ENCODE results near the gene GTF2A1L.
"Not testable (repeated sequence)": the region's sequence is repeated elsewhere in the genome, so short reads cannot be mapped to it uniquely, and the experiment has no call there.

Gene GTF2A1L

DNA sequence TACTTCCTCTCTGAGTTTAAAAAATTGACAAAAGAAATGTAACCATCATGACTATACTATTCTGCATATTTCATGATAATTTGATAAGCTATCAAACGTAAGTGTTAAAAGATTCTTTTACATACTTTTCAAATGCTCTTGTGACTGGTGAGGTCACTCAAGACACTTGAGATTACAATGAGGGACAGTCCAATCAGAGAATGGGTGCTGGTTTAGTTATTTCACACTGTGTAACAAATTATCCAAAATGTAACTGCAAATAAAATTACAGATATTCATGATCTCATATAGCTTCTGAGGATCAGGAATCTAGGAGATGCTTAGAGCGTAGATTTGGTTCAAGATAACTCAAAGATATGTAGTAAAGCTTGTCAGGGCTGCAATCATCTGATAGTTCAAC lies 4.4 kb upstream of the GTF2A1L start:
- DNase-seq = no peak

GRCh38 chr2:48614581-48614980 lies 3.1 kb upstream of the GTF2A1L start:
- not testable (repeated sequence) for DNase-seq

DNA sequence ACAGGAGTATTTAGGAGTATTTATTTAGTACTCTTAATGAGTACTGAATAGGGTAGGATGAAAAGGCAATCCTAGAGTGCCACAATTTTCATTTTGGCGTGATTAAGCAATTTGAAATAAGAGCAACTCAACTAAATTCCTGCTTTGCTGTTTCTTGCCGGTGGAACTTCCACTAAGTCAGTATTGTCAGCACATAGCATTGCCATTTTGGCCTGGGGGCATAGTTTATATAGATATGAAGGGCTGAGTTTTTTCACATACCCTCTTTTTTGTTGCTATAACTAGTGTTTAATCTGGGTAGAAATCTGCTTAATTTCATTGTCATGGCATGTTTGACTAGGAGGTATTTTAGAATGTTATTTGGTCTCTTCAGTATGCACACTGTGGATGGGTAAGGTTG lies 1.9 kb downstream of the GTF2A1L start:
- DNase-seq = no peak

DNA sequence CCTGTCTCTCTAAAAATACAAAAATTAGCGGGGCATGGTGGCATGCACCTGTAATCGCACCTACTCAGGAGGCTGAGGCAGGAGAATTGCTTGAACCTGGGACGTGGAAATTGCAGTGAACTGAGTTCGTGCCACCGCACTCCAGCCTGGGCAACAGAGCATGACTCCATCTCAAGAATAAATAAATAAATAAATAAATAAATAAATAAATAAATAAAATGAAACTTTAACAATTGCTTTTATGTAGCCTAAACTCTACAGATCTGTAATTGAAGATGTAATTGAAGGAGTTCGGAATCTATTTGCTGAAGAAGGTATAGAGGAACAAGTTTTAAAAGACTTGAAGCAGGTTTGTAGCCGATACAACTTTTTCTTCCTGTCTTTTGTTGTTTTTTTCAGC lies 2.9 kb downstream of the GTF2A1L start:
- no peak for DNase-seq

DNA sequence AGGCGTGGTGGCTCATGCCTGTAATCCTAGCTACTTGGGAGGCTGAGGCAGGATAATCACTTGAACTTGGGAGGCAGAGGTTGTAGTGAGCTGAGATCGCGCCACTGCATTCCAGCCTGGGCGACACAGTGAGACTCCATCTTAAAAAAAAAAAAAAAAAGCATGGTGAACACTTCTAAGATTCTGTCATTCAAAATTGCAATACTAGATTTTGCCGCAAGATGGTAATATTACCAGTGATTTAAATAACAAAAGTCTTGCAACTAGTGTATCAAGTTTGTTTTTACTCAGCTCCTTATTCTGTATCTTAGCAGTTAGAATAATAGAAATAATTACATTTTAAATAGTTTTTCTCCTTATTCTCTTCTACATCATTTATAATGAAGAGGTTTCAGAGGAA lies 5.0 kb downstream of the GTF2A1L start:
- DNase-seq = peak; percentile 0

DNA sequence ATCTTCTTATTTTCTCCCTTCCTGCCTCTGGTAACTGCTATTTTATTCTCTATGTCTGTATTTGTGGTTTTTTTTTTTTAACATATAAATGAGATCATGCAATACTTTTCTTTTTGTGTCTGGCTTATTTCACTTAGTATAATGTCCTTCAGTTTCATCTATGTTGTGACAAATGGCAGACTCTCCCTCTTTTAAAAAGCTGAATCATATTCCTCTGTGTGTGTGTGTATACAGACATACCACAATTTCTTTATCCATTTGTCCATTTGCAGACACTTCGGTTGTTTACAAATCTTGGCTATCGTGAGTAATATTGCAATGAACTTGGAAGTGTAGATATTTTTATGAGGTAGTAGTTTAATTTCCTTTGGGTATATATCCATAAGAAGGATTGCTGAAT lies 7.0 kb downstream of the GTF2A1L start:
- DNase-seq = no peak

DNA sequence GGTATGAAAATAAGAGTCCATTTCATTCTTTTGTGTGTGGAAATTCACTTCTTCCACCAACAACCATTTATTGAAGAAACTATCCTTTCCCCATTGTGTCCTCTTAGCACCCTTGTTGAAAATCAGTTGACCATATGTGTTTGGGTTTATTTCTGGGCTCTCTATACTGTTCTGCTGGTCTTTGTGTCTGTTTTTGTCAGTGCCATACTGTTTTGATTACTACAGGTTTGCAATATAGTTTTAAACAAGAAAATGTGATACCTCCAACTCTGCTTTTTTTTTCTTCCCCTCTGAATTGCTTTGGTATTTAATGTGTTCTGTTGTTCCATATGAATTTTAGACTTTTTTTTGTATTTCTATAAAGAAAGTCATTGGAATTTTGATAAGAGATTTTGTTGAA lies 8.4 kb downstream of the GTF2A1L start:
- no peak for DNase-seq

DNA sequence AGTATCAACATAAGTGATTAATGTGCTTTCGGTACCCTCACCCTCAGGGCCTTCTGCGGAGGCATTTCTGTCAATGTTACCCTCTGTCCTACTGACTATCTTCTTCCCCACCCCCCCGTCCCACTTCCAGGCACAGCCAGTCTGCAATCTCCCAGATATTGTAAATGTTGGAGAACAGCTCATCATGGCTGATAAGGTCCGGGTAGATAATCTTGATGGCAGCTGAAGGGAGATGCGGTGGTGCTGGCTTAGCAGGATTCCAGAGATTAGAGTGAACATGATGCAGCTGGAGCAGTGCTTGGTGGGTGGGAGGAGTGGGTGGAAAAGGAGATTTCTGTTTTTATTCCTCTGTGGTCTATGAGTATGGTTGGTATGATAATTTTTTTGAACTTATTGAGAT lies 15.5 kb downstream of the GTF2A1L start:
- DNase-seq = no peak

DNA sequence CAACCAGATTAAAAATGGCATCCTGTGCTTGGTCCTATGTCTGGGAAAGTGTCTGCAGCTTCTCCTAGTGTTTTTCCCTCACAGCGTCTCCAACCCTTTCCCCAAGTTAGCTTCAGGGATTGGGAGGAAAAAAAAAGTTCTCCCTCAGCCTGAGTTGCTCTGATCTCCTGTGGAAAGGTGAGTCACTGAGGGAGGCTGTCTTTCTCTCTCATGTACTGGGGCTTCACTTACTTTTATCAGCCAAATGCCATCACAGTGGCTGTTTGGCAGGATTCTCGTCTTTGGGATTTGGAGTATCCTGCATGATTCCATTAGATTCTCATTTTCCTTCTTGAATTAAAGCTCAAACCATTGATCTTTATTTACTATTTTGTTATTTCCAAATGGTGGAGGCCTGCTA lies 18.1 kb downstream of the GTF2A1L start:
- DNase-seq = no peak

GRCh38 chr2:48638261-48638660 lies 20.6 kb downstream of the GTF2A1L start:
- DNase-seq = no peak

GRCh38 chr2:48651158-48651790 lies 33.6 kb downstream of the GTF2A1L start:
- no peak for DNase-seq

DNA sequence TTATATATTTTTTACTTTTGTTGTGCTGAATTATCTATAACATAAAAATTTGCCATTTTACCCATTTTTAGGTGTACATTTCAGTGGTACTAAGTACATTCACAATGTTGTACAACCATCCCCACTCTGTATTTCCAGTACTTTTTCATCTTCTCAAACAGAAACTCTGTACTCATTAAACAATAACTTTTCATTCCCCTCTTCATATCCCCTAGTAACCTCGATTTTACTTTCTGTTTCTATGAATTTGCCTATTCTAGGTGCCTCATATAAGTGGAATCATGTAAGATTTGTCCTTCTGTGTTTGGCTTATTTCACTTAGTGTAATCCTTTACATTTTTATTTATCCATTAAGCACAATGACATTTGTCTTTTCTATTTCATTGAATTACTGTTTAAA lies 51.3 kb downstream of the GTF2A1L start:
- DNase-seq = no peak

- no peak for DNase-seq
Measured at GRCh38 chr2:48673581-48673980, 55.9 kb downstream of the GTF2A1L start.

GRCh38 chr2:48674933-48675332 lies 57.3 kb downstream of the GTF2A1L start:
- DNase-seq = no peak

DNA sequence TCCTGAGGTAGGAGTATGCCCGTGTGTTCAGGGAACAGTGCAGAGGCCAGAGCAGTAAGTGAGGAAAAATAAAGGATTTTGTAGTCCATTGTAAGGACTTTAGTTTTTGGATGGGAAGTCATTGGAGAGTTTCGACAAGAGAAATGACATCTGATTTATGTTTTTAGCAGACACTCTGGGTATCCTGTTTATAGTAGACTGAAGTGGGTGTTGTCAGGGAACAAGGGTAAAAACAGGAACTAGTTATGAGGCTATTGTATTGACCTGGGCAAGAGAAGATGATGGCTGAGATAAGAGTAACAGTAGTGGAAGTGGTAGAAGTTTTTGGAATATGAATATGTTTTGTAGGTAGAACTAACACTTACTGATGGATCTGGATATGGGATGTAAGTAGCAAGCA lies 59.8 kb downstream of the GTF2A1L start:
- DNase-seq = no peak

DNA sequence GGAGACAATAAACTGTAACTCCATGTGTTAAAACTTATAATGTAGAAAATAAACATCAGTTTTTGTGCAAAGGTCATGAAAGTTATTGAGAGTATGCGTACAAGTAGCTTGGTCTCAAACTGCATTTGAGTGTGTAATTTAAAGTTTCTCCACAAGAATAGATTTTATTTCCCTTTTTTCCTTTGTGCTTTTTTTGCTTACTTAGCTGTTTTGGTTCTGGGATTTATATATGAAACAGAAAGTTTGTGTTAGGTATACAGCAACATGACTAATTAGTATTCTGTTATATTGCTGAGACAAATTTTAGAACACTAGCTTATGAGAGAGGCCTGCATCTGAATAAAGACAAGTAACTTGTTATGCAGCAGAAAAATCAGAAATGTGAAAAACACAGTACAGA lies 67.5 kb downstream of the GTF2A1L start:
- DNase-seq = no peak

DNA sequence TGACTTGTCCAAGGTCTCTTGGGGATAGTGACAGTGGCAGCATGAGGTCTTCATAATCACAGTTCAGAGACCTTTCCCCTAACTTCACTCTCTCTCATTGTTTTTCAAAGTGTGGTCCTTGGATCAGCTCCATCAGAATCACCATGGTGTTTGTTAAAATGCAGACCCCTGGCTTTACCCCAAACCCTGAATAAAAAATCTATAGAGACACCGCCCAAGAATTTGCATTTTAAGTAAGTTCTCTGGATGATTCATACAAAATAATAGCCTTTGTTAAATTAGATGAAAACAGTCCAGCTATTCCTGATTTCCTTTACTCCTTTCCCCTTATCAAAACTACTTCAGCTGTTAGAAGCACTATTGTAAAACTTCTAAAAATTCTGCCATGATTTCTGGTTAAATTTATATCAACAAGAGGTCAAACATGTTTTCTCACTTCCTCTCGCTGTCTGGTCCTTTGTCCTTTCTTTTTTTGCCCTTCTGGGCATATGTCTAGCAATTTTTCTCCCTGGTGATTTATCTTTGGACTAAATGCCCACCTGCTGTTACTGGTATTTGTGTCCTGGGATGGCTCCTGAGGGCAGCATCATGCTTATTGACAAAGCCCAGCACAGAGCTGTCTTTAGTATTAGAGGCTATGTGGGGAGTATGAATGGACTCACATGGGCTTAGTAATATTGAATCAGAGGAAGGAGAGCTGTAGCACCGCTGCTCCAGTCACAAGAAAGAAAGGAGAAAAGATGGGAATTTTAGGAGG lies 74.5 kb downstream of the GTF2A1L start:
- no peak for DNase-seq

DNA sequence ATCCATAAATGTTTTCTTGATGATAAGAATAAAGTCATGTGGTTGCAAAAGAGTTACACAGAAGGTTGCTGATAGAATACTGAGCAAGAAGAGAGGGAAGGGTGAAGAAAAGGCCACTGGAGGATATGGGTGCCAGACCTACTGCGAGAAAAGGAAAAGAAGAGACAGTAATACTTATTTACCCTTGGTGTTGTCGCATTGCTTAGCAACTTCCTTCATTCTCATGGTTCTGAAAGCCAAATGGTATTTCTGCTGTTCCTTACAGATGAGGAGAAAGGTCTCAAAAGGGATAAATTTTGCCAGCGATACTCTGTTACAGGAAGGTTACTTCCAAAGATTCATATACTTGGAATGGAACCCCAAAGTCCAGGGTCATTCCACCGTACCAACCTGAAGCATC lies 75.4 kb downstream of the GTF2A1L start:
- DNase-seq = no peak

DNA sequence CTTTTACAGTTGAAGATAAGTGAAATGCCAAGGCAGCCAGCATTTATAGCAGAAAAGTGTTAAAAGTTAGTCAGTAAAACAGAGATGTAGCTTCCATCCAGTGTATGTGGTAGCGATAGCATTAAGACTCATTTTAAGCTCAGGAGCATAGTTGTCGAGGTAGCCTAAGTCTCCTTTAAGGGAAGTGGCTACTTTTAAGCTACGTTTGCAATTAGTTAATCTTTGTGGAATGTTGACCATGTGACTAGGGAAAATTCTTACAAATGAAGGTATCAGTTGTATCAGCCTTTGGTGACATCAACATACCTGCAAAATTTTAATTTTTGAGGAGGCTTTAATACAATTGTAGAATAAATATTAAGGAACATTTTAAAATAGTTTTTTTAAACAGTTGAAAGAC lies 76.0 kb downstream of the GTF2A1L start:
- DNase-seq = no peak

- no peak for DNase-seq
Measured at GRCh38 chr2:48694149-48694548, 76.5 kb downstream of the GTF2A1L start.

DNA sequence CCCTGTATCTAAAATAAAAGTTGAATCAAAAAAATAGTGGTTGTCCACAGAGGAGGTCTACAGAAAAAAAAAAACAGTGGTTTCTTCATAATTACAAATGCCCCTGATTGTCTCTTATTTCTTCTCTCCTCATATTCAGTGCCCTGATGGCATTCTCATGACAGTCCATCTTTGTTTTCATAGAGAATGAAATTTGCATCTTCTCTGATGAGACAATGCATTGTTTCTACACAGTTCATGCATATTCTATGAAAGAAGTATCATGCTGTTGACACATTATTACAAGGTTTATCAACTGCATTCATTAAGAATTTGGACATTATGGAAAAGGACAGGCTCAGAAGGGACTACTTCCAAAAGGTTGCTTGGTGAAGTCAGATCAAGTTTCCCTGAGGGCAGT lies 78.3 kb downstream of the GTF2A1L start:
- DNase-seq = no peak

GRCh38 chr2:48696881-48697280 lies 79.2 kb downstream of the GTF2A1L start:
- DNase-seq = no peak

DNA sequence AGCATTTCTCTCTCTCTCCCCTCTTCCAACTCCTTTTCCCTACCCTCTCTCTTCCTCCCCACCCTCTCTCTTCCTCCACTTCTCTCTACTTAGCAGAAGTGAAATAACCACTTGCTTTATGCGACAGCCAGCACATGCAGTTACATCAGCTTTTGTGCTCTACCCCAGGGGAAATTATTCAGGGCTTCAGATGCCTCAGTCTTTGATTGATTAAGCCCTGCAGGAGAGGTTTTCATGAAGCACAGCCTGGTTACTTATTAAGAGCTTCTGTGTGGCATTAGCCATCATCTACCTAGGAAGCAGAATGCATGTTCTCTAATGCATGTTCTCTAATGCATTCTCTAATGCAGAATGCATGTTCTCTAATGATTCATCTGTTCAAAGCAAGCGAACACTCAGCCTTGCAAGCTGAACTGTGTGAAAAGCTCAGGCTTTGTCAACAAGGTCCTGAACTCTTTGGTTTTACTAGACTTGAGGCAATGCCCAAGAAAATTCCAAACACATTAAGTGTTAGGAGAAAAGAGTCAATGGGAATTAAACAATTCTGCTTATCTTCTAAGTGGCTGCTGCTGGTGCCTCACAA lies 81.8 kb downstream of the GTF2A1L start:
- no peak for DNase-seq

- DNase-seq = not testable (repeated sequence)
Measured at GRCh38 chr2:48703621-48704020, 86.0 kb downstream of the GTF2A1L start.

DNA sequence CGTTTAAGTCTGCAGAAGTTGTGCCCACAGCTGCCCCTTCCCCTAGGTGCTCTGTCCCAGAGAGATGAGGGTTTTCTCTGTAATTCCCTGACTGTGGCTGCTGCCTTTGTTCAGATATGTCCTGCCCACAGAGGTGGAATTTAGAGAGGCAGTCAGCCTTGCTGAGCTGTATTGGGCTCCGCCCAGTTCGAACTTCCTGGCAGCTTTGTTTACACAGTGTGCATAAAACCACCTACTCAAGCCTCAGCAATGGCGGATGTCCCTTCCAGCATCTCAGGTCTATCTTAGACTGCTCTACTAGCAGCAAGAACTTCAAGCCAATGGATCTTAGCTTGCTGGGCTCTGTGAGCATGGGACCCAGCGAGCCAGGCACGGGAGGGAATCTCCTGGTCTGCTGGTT lies 89.8 kb downstream of the GTF2A1L start:
- DNase-seq = no peak
